Measurements from ENCODE around the gene NOC3L. TPM values are rescaled to one million over a fixed set of nuclear protein-coding genes. Genes with fewer than 3 reads are reported as not detected.

Gene NOC3L
- total and polyA plus RNA-seq, 9 of the 15 experiments (the other 6 are each of a cell fraction or from before 2014, with no cell fraction given), result 23.8 to 57.6 (median 32.6) TPM

GRCh38 chr10:94383530-94383929 lies 20.8 kb upstream of the NOC3L start:
- H3K27me3 ChIP-seq (ENCODE audit: control insufficient read depth in 2 of 2, insufficient read depth in 2 of 2, low read length in 2 of 2), result no peaks in the 10 kb centered on the region
- H3K4me2 ChIP-seq (ENCODE audit: insufficient read depth, low read length), result no peak overlapping the region
- no peak overlapping the region for H3K27ac ChIP-seq (ENCODE audit: extremely low read depth, low read depth, low read length)
- H3K9ac ChIP-seq (ENCODE audit: insufficient read depth in 1 of 2, low read depth in 2 of 2, low read length in 2 of 2), result no peak overlapping the region
- no peaks in the 10 kb centered on the region for H4K20me1 ChIP-seq (replicated peaks; ENCODE audit: control insufficient read depth, insufficient read depth, low read length)
- no peak for FAIRE-seq
- intact Hi-C loops (cut with micrococcal nuclease), result no loop called here
- no peak overlapping the region for H2AFZ ChIP-seq (ENCODE audit: low read depth, low read length)
- ChIA-PET CTCF (ENCODE audit: low intra/inter-chr PET ratio) (no interaction called here), POLR2A (no interaction called here)
- no peaks in the 10 kb centered on the region for H3K4me1 ChIP-seq (replicated peaks in 1 of 2; ENCODE audit: control insufficient read depth in 2 of 2, insufficient read depth in 2 of 2, low read length in 2 of 2)
- no peak for DNase-seq (ENCODE audit: extremely low read depth in 1 of 4, low spot score in 3 of 4)
- H3K4me3 ChIP-seq, result no peak overlapping the region
- 48% methylated on average over 2 of the region's 2 CpGs for WGBS (ENCODE audit: insufficient coverage, low coverage, missing lambda C conversion rate)
- no peaks in the 10 kb centered on the region for H3K9me1 ChIP-seq (ENCODE audit: control insufficient read depth, insufficient read depth, low read length)
- TF ChIP-seq CREBBP (IDR thresholded peaks at IDR 0.05; ENCODE audit: low read depth, low read length), result no peak
- TF ChIP-seq YBX1 (IDR thresholded peaks at IDR 0.05), result no peak
- no peak for TF ChIP-seq ZNF518B (CRISPR knock-in tag; IDR thresholded peaks at IDR 0.05)
- TF ChIP-seq FOXP4 (CRISPR knock-in tag; IDR thresholded peaks at IDR 0.05; ENCODE audit: borderline replicate concordance), result no peak
- no peak for ATAC-seq
- H3K9me3 ChIP-seq (replicated peaks; ENCODE audit: control insufficient read depth, insufficient read depth, low read depth, low read length), result no peaks in the 10 kb centered on the region
- H3K36me3 ChIP-seq (ENCODE audit: control insufficient read depth, insufficient read depth, low read length), result no peaks in the 10 kb centered on the region
- no peaks in the 10 kb centered on the region for H3K79me2 ChIP-seq (ENCODE audit: control insufficient read depth, insufficient read depth, low read length)
- in situ Hi-C loops (cut with MboI), result no loop called here
- no TSS peak for BruUV-seq (replicated peaks)
